H1 (cell line): ENCODE results near the gene AVL9. TPM values are rescaled to one million over a fixed set of nuclear protein-coding genes. Genes with fewer than 3 reads are reported as not detected.
"Not testable (repeated sequence)": the region's sequence is repeated elsewhere in the genome, so short reads cannot be mapped to it uniquely, and the experiment has no call there.

ENCODE experiments used
- CTCF ChIA-PET: fragments of 300-600 bp; sonication (Branson Sonifier 250); formaldehyde crosslinking; loops from one replicate; lab custom pipeline; 2021; ENCODE audit not compliant: partially characterized antibody; lab: Charles Lee
- POLR2A ChIA-PET: fragments of 300-600 bp; sonication (Branson Sonifier 250); formaldehyde crosslinking; loops from one replicate; lab custom pipeline; 2021; ENCODE audit warnings: inconsistent platforms; ENCODE audit not compliant: partially characterized antibody; lab: Charles Lee
- DNase-seq, 2 experiments: peaks; one replicate each; pipeline versions ENCODE4 v3.0.0 to v3.0.0-alpha.2; 2010 to 2022; ENCODE audit warnings: low spot score in 2 of 2, low read depth in 1 of 2, mixed read lengths in 1 of 2
- FAIRE-seq: peaks from 2 replicates; lab custom pipeline; 2011; peaks lifted over from hg19 to GRCh38; lab: Jason Lieb, UNC
- H2AFZ ChIP-seq: 2 replicates; pipeline ENCODE4 v1.8.1; 2012; ENCODE audit warnings: low read length, inconsistent platforms
- H2AK5ac ChIP-seq: 2 replicates; pipeline ENCODE4 v1.6.1; 2013; ENCODE audit warnings: low read depth, low read length
- H2BK120ac ChIP-seq: replicated peaks from 2 replicates; pipeline ENCODE3; 2013; ENCODE audit warnings: low read depth, low read length, inconsistent platforms
- H2BK12ac ChIP-seq: 2 replicates; pipeline ENCODE4 v1.6.1; 2013; ENCODE audit warnings: low read depth, low read length
- H2BK15ac ChIP-seq: 2 replicates; pipeline ENCODE4 v1.6.1; 2013; ENCODE audit warnings: low read length
- H2BK20ac ChIP-seq: 2 replicates; pipeline ENCODE4 v1.6.1; 2013; ENCODE audit warnings: low read length
- H2BK5ac ChIP-seq: 2 replicates; pipeline ENCODE4 v1.6.1; 2013; ENCODE audit warnings: low read depth, low read length
- H3K14ac ChIP-seq: 2 replicates; pipeline ENCODE4 v1.6.1; 2013; ENCODE audit warnings: inconsistent platforms; ENCODE audit not compliant: insufficient read length
- H3K18ac ChIP-seq: 2 replicates; pipeline ENCODE4 v1.6.1; 2013; ENCODE audit warnings: low read length; ENCODE audit errors: extremely low read depth
- H3K23ac ChIP-seq: 2 replicates; pipeline ENCODE4 v1.6.1; 2013; ENCODE audit warnings: inconsistent platforms; ENCODE audit not compliant: insufficient read length
- H3K23me2 ChIP-seq: 2 replicates; pipeline ENCODE4 v1.6.1; 2013; ENCODE audit warnings: low read depth, low read length
- H3K27ac ChIP-seq: 2 replicates; pipeline ENCODE4 v1.6.1; 2011; ENCODE audit warnings: low read depth, low read length, inconsistent platforms
- H3K27me3 ChIP-seq, 4 experiments: replicated peaks in 1 of 4; 1 replicate in 1 of 4; 2 replicates in 3 of 4; pipeline versions ENCODE4 v1.6.1 to v1.8.1; 2011 to 2013; ENCODE audit warnings: low read length in 3 of 4, mild to moderate bottlenecking in 3 of 4, inconsistent platforms in 2 of 4, mixed read lengths in 2 of 4, moderate library complexity in 1 of 4; ENCODE audit not compliant: control insufficient read depth in 3 of 4, insufficient read depth in 3 of 4; ENCODE audit errors: extremely low read depth in 1 of 4
- H3K36me3 ChIP-seq, 4 experiments: 2 replicates each; pipeline versions ENCODE4 v1.6.1 to v1.8.1; 2011 to 2013; ENCODE audit warnings: mild to moderate bottlenecking in 4 of 4, low read length in 3 of 4, moderate library complexity in 2 of 4, control low read depth in 1 of 4, inconsistent platforms in 1 of 4; ENCODE audit not compliant: insufficient read depth in 4 of 4, control insufficient read depth in 2 of 4
- H3K4ac ChIP-seq: replicated peaks from 2 replicates; pipeline ENCODE3; 2013; ENCODE audit warnings: low read length, low read depth, mixed read lengths, inconsistent platforms; ENCODE audit not compliant: insufficient read length
- H3K4me1 ChIP-seq, 4 experiments: replicated peaks in 1 of 4; 1 replicate in 1 of 4; 2 replicates in 3 of 4; pipeline versions ENCODE4 v1.6.1 to v1.8.1; 2011 to 2013; ENCODE audit warnings: low read length in 3 of 4, inconsistent platforms in 2 of 4, mixed read lengths in 1 of 4; ENCODE audit not compliant: insufficient read depth in 4 of 4, control insufficient read depth in 3 of 4
- H3K4me2 ChIP-seq, 2 experiments: 2 replicates each; pipeline versions ENCODE4 v1.6.1 to v1.8.1; 2011 to 2013; ENCODE audit warnings: low read depth in 2 of 2, low read length in 2 of 2, control low read depth in 1 of 2, inconsistent platforms in 1 of 2, mild to moderate bottlenecking in 1 of 2; ENCODE audit not compliant: insufficient read depth in 1 of 2
- H3K4me3 ChIP-seq, 4 experiments: fragments of 200-600, 300-600 bp in 1 of 4; sonication (generic), shearing (Covaris generic), sonication (Bioruptor Twin) in 1 of 4; 2 replicates each; pipeline versions ENCODE4 v1.5.1 to v1.8.1; 2011 to 2016; ENCODE audit warnings: low read length in 4 of 4, low read depth in 3 of 4, control low read depth in 2 of 4, inconsistent platforms in 2 of 4, mild to moderate bottlenecking in 2 of 4, mixed read lengths in 1 of 4, moderate library complexity in 1 of 4; ENCODE audit not compliant: insufficient read depth in 2 of 4; ENCODE audit errors: extremely low read depth in 1 of 4
- H3K56ac ChIP-seq: replicated peaks from 2 replicates; pipeline ENCODE3; 2013; ENCODE audit warnings: low read depth, mild to moderate bottlenecking, mixed read lengths, low read length, inconsistent platforms; ENCODE audit not compliant: insufficient read length
- H3K79me1 ChIP-seq: 2 replicates; pipeline ENCODE4 v1.6.1; 2013; ENCODE audit warnings: low read depth, low read length, control low read depth
- H3K79me2 ChIP-seq, 2 experiments: 2 replicates each; pipeline versions ENCODE4 v1.6.1 to v1.8.1; 2012 to 2013; ENCODE audit warnings: low read length in 2 of 2, mild to moderate bottlenecking in 2 of 2, inconsistent platforms in 1 of 2; ENCODE audit not compliant: insufficient read depth in 2 of 2, control insufficient read depth in 1 of 2
- H3K9ac ChIP-seq, 4 experiments: replicated peaks in 1 of 4; 1 replicate in 1 of 4; 2 replicates in 3 of 4; pipeline versions ENCODE4 v1.6.1 to v1.8.1; 2011 to 2013; ENCODE audit warnings: low read depth in 3 of 4, low read length in 3 of 4, control low read depth in 2 of 4, mild to moderate bottlenecking in 2 of 4, moderate library complexity in 2 of 4, inconsistent platforms in 1 of 4; ENCODE audit errors: extremely low read depth in 1 of 4
- H3K9me3 ChIP-seq, 2 experiments: 2 replicates each; pipeline versions ENCODE4 v1.6.1 to v1.8.1; 2012 to 2013; ENCODE audit warnings: mild to moderate bottlenecking in 2 of 2, moderate library complexity in 2 of 2, control low read depth in 1 of 2, inconsistent platforms in 1 of 2, low read depth in 1 of 2, low read length in 1 of 2, mixed read lengths in 1 of 2; ENCODE audit not compliant: insufficient read depth in 2 of 2
- H4K20me1 ChIP-seq, 2 experiments: replicated peaks in 1 of 2; 2 replicates each; pipeline versions ENCODE3 to v1.8.1; 2011 to 2013; ENCODE audit warnings: inconsistent platforms in 2 of 2, low read length in 2 of 2, mild to moderate bottlenecking in 1 of 2; ENCODE audit not compliant: insufficient read depth in 2 of 2, control insufficient read depth in 1 of 2
- H4K5ac ChIP-seq: 2 replicates; pipeline ENCODE4 v1.6.1; 2013; ENCODE audit warnings: low read length, low read depth, mixed read lengths, inconsistent platforms; ENCODE audit not compliant: insufficient read length
- H4K8ac ChIP-seq: 2 replicates; pipeline ENCODE4 v1.8.0; 2013; ENCODE audit warnings: mild to moderate bottlenecking, moderate library complexity, low read length, inconsistent platforms; ENCODE audit not compliant: insufficient read depth; ENCODE audit errors: extremely low read depth
- H4K91ac ChIP-seq: replicated peaks from 2 replicates; pipeline ENCODE3; 2013; ENCODE audit warnings: low read length, mixed read lengths, inconsistent platforms; ENCODE audit not compliant: insufficient read length
- WGBS, 2 experiments: shearing (Covaris generic) in 1 of 2; methylation state at CpG; one replicate each; pipeline versions ENCODE4 v1.1.6 to v1.1.7; 2013 to 2015; ENCODE audit warnings: low lambda C conversion rate in 2 of 2, mixed read lengths in 2 of 2, inconsistent platforms in 1 of 2, low coverage in 1 of 2, missing lambda C conversion rate in 1 of 2; ENCODE audit not compliant: insufficient replicate concordance in 2 of 2, insufficient coverage in 1 of 2, insufficient read length in 1 of 2; ENCODE audit errors: extremely low coverage in 1 of 2, missing lambda C conversion rate in 1 of 2; 5-methylcytosine and 5-hydroxymethylcytosine counted together
- polyA plus RNA-seq, 7 experiments: library from polyadenylated mRNA; depleted of rRNA in 3 of 7; stranded (reverse) in 5 of 7; unstranded in 2 of 7; fragments of >200 nt in 5 of 7; fragments of 200-250 nt in 2 of 7; gene quantifications; 1 replicate in 5 of 7; 2 replicates in 1 of 7; 4 replicates in 1 of 7; pipeline versions ENCODE4 v1.2.1 to v1.2.3, GENCODE V29; 2011 to 2013; ENCODE audit warnings: missing spikeins in 2 of 7, mixed read lengths in 2 of 7
- total RNA-seq: library from RNA; stranded (reverse); fragmentation: NEBNext Ultra II Directional; extraction: Animal tissue kit (Norgen Biotek cat#: 25700); gene quantifications from 2 replicates; pipeline ENCODE4 v1.2.1, GENCODE V29; 2021

The AVL9 gene
- total and polyA plus RNA-seq, 2 of the 8 experiments (the other 6 are each of a cell fraction or from before 2014, with no cell fraction given) = 15.5 to 42.1 TPM

DNA sequence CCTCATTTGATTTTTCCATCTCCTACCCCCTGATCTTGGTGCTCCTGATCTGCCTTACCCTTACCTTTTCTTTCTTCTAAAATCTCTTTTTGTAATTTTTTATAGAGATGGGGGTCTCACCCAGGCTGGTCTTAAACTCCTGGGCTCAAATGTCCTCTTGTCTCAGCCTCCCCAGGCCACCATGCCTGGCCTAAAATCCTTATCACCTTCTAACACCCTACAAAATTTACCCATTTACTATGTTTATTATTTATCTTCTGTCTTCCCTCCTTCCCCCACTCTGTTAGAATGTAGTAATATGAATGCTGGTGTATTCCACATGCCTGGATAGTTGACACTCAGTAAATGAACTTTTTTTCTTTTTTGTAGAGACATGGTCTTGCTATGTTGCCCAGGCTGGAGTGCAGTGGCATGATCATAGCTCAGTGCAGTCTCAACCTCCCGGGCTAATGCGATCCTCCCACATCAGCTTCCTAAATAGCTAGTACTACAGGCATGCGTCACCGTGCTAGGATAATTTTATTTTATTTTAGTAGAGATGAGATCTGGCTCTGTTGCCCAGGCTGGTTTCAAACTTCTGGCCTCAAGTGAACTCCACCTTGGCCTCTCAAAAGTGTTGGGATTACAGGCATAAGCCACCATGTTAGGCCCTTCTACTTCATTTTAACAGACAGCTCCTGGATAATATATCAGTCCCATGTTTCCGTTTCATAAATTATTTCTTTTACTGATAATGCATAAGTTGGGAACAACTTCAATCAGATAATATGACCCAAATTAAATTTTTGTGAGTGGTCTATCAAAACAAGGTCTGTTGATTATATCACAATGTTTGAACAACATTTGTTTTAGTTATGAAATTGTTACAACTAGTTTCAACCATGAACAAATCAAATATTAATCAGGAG is 136.6 kb downstream of the AVL9 start:
- H4K5ac ChIP-seq, H3K27me3 ChIP-seq, H3K4me1 ChIP-seq, H4K8ac ChIP-seq, DNase-seq, H3K4ac ChIP-seq, H3K18ac ChIP-seq, H2BK20ac ChIP-seq, H2BK12ac ChIP-seq, H3K4me2 ChIP-seq, H2BK15ac ChIP-seq, H3K56ac ChIP-seq, H3K79me2 ChIP-seq, H3K9me3 ChIP-seq, FAIRE-seq, H3K36me3 ChIP-seq, H2AK5ac ChIP-seq, H3K23ac ChIP-seq, H2BK120ac ChIP-seq, H3K27ac ChIP-seq, H4K91ac ChIP-seq, H3K23me2 ChIP-seq, H3K9ac ChIP-seq, H3K14ac ChIP-seq, H3K79me1 ChIP-seq, H4K20me1 ChIP-seq, H3K4me3 ChIP-seq, H2AFZ ChIP-seq, H2BK5ac ChIP-seq, POLR2A ChIA-PET: not testable (repeated sequence)
- 96% methylated on average over 5 of the region's 5 CpGs; no CpG with 5 or more reads in 1 of the 2 experiments for WGBS, 2 experiments
- CTCF ChIA-PET = interaction anchor here (0.6 kb wide), 1 partner anchor 29 kb away, joined by 3 read pairs; no protein-coding TSS in a partner anchor
